HG02852 (cell line): ENCODE measurements around the gene TBX15.

Experiments used
- ATAC-seq: cut with Tn5 transposase; IDR thresholded peaks from one replicate; pipeline ENCODE4 v1.9.1; 2021; ENCODE audit warnings: mild to moderate bottlenecking, moderate library complexity; ENCODE audit not compliant: unreplicated experiment

Gene TBX15

GRCh38 chr1:118899340-118899739 is 88.8 kb downstream of the TBX15 start:
- ATAC-seq: no peak

- ATAC-seq: no peak
These were observed 89.4 kb downstream of the TBX15 start for GRCh38 chr1:118898712-118899111.

- ATAC-seq: no peak
These were observed 91.7 kb downstream of the TBX15 start for GRCh38 chr1:118896416-118896815.

GRCh38 chr1:118894836-118895235 is 93.3 kb downstream of the TBX15 start:
- no peak for ATAC-seq

GRCh38 chr1:118890851-118891384 is 97.2 kb downstream of the TBX15 start:
- no peak for ATAC-seq

GRCh38 chr1:118884946-118885345 is 103.2 kb downstream of the TBX15 start:
- no peak for ATAC-seq

- no peak for ATAC-seq
These were observed 106.4 kb downstream of the TBX15 start for GRCh38 chr1:118881751-118882150.

GRCh38 chr1:118878661-118879060 is 109.5 kb downstream of the TBX15 start:
- ATAC-seq: no peak

GRCh38 chr1:118877668-118878396 is 110.3 kb downstream of the TBX15 start:
- ATAC-seq: no peak

GRCh38 chr1:118871582-118872171 is 116.5 kb downstream of the TBX15 start:
- ATAC-seq: no peak

- no peak for ATAC-seq
These were observed 119.8 kb downstream of the TBX15 start for GRCh38 chr1:118868387-118868786.

- no peak for ATAC-seq
These were observed 121.8 kb downstream of the TBX15 start for GRCh38 chr1:118866330-118866729.

GRCh38 chr1:118863688-118864087 is 124.5 kb downstream of the TBX15 start:
- ATAC-seq: no peak

GRCh38 chr1:118862755-118863154 is 125.4 kb downstream of the TBX15 start:
- ATAC-seq: no peak

- no peak for ATAC-seq
These were observed 126.9 kb downstream of the TBX15 start for GRCh38 chr1:118861216-118861615.

GRCh38 chr1:118859999-118860398 is 128.1 kb downstream of the TBX15 start:
- no peak for ATAC-seq

GRCh38 chr1:118846443-118846842 is 141.7 kb downstream of the TBX15 start:
- no peak for ATAC-seq

- ATAC-seq: no peak
These were observed 145.5 kb downstream of the TBX15 start for GRCh38 chr1:118842452-118843201.

- no peak for ATAC-seq
These were observed 146.6 kb downstream of the TBX15 start for GRCh38 chr1:118841521-118841920.
